Kidney epithelial cell (primary cell): ENCODE data around the gene FNDC7. TPM values are rescaled to one million over a fixed set of nuclear protein-coding genes. Genes with fewer than 3 reads are reported as not detected.

ENCODE experiments used
- DNase-seq: peaks from one replicate; pipeline ENCODE4 v3.0.0-alpha.2; 2010; ENCODE audit warnings: low read depth
- H3K27me3 ChIP-seq: 2 replicates; pipeline ENCODE4 v1.6.0; 2011; ENCODE audit warnings: low read length; ENCODE audit not compliant: control insufficient read depth, insufficient read depth
- H3K36me3 ChIP-seq: 2 replicates; pipeline ENCODE4 v1.5.1; 2011; ENCODE audit warnings: low read length; ENCODE audit not compliant: control insufficient read depth, insufficient read depth
- H3K4me3 ChIP-seq: 2 replicates; pipeline ENCODE4 v1.5.1; 2011; ENCODE audit warnings: low read depth, mild to moderate bottlenecking, control low read depth, low read length
- total RNA-seq: library from RNA; depleted of rRNA; stranded (reverse); fragments of >200 nt; gene quantifications from 2 replicates; pipeline ENCODE4 v1.2.3, GENCODE V29; 2015
- TF ChIP-seq, protein P1 (sequence below): IDR thresholded peaks from 2 replicates; pipeline ENCODE4 v1.5.1; 2011; ENCODE audit warnings: mild to moderate bottlenecking, moderate library complexity, low read length, control low read depth, inconsistent platforms; ENCODE audit not compliant: insufficient read depth, poor library complexity, severe bottlenecking

The FNDC7 gene
- total RNA-seq, 1 donor from 2014 or later: not detected

DNA sequence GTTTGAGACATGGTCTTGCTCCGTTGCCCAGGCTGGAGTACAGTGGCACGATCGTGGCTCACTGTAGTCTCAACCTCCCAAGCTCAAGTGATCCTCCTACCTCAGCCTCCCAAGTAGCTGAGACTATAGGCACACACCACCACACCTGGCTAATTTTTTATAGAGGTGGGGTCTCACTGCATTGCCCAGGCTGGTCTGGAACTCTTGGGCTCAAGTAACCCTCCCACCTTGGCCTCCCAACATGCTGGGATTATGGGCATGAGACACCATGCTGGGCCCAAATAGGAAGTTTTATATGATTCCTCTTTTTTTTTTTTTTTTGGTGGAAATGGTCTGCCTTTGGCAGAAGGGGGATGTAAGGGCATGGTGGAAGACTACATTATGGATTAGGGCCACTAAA lies 6.1 kb upstream of the FNDC7 start:
- H3K4me3 ChIP-seq: no peak overlapping the region
- H3K27me3 ChIP-seq: no peaks in the 10 kb centered on the region
- TF ChIP-seq, protein P1, sequence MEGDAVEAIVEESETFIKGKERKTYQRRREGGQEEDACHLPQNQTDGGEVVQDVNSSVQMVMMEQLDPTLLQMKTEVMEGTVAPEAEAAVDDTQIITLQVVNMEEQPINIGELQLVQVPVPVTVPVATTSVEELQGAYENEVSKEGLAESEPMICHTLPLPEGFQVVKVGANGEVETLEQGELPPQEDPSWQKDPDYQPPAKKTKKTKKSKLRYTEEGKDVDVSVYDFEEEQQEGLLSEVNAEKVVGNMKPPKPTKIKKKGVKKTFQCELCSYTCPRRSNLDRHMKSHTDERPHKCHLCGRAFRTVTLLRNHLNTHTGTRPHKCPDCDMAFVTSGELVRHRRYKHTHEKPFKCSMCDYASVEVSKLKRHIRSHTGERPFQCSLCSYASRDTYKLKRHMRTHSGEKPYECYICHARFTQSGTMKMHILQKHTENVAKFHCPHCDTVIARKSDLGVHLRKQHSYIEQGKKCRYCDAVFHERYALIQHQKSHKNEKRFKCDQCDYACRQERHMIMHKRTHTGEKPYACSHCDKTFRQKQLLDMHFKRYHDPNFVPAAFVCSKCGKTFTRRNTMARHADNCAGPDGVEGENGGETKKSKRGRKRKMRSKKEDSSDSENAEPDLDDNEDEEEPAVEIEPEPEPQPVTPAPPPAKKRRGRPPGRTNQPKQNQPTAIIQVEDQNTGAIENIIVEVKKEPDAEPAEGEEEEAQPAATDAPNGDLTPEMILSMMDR: no peak
- DNase-seq: no peak
- H3K36me3 ChIP-seq: no peaks in the 10 kb centered on the region

DNA sequence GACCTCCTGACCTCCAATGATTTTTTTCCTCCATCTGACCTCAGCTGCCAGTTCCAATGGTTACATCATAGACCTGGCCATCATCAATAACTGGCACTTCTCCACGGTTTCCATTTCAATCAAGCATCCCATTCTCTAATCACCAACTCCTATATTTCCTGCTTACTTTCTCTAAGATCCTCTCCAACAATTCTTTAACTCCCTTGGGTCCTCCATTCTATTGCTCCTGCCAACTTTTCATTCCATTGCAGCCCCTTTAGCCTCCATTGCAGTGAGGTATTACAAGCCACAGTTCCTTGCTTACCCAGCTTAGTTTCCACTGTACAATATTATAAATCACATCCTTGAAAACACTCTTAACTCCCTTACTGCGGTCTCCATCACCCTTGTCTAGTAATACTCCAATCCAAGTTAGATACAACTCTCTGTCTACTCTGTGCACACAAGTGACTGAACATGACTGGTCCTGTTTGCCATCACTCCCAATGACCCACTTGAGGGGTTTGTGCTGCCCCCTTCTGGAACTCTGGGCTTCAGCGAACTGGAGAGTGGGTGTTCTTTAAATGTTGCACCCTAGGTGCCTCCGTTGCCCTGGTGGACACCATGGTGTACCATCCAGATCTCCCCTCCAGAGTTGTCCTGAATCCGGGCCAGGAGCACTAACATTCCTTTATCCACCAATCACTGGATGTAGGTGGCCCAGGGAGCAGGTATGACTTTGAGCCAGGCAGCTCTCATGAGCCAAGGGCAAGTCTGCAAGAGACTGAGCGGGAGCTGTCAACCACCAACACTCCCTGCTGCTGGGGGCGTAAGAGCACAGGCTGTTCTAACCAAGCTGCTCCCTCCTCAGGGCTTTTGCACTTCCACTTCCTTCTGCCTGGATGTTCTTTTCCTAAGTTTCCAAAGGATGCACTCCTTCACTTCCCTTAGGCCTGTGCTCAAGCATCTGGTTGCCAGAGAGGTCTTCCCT lies 3.7 kb upstream of the FNDC7 start:
- DNase-seq: no peak
- Histone ChIP-seq H3K4me3 (no peak overlapping the region), H3K27me3 (no peaks in the 10 kb centered on the region), H3K36me3 (no peaks in the 10 kb centered on the region)
- TF ChIP-seq, protein P1: no peak

DNA sequence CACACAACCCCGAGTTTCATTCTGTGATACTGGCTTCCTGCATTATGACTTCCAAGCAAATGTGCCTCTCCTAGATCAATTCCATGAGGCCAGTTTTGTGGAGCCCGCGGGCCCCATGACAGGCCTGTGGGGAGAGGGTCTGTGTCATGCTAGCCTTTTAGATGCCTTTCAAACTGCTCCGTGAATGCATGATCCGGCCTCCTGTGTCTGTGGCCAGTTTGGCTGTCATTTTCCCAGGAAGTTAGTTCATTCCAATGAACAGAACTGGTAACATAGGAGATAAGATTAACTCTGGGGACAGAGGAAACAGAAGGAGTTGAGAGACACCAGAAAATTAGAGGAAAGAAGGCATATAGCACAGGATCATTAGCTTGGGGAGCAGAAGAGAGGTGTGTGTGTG lies 3.2 kb downstream of the FNDC7 start:
- TF ChIP-seq, protein P1: no peak
- Histone ChIP-seq H3K36me3 (no peaks in the 10 kb centered on the region), H3K4me3 (no peak overlapping the region), H3K27me3 (no peaks in the 10 kb centered on the region)
- DNase-seq: no peak

DNA sequence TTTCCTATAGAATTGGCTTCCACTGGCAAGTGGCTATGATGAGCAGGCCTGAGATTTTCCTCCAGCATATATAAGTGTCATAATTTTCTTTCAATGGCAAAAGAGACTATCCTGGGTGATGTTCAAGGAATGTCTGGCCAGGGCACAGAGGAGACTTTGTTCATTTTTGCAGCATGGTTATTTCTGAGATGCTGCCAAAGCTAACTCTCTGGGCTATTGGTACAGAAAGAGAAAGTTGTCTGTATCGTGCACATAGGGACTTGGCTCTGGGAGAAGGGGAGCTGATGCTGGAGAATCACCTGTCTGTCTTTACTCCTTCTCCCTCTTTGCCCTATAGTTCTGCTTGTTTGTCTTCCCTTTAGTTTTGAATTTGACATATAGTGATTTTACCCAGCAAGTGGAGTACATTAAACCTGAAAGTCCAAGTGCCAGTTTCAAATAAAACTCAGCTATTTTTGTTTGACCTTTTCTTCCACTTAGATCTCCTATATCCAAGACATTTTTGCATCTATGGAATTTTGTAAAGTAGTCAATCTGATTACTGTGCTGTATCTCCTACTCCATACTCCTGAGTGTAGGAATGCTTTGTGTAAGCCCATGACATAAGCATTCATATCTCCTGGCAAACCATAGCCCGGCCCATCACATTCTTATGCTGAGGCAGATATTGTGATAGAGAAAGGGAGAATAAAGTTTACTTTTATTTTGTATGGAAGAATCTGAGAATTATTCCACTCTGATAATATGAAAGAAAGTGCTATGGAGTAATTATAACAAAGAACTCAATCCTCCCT lies 3.9 kb downstream of the FNDC7 start:
- no peaks in the 10 kb centered on the region for H3K36me3 ChIP-seq
- no peak for DNase-seq
- TF ChIP-seq, protein P1: no peak
- no peak overlapping the region for H3K4me3 ChIP-seq
- H3K27me3 ChIP-seq: no peaks in the 10 kb centered on the region

DNA sequence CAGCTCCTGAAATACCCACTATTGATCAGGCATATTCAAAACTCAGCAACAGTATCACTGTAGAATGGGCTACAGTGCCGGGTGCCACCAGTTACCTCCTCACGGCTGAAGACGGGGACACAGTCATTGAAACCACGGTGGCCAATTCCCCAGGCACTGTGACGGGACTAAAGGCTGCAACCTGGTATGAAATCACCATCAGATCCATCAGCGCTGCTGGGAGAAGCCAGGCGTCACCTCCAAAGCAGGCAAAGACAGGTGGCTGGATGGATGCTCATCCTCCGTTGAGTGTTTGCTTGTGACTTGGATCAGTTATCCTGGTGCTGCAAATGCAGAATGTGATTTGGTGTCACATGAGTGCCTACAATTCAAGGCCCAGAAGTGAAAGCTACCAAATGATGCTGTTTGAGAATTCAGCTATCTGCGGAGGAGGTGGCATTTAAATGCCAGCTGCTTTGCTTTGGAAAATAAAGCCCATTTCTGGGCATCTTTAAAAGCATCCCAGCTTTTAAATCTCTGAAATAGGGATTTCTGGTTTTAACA lies 5.1 kb downstream of the FNDC7 start:
- Histone ChIP-seq H3K36me3 (no peaks in the 10 kb centered on the region), H3K27me3 (no peaks in the 10 kb centered on the region), H3K4me3 (no peak overlapping the region)
- no peak for DNase-seq
- TF ChIP-seq, protein P1: no peak
